ENCODE measurements around the gene SUN1. TPM values are rescaled to one million over a fixed set of nuclear protein-coding genes. Genes with fewer than 3 reads are reported as not detected.
A peak's percentile ranks its signal among the peaks of the same experiment; 100 is the strongest.

SUN1 gene
- total RNA-seq, 1 donor from 2014 or later: 186 TPM

GRCh38 chr7:916291-916941 lies 84.1 kb downstream of the SUN1 start:
- H3K27me3 ChIP-seq: no peaks in the 10 kb centered on the region
- intact Hi-C loops (cut with DNase I): no loop called here
- no peaks in the 10 kb centered on the region for H3K9me3 ChIP-seq
- H3K36me3 ChIP-seq: peaks cover 0 to 2% of the 10 kb centered on the region in 2 donors
- no peaks in the 10 kb centered on the region for H3K4me1 ChIP-seq
- peak in 1 of 2 donors; percentile 44 for DNase-seq (ENCODE audit: low spot score in 2 of 2)
- H3K4me3 ChIP-seq: no peak overlapping the region
- no peak for TF ChIP-seq CTCF (IDR thresholded peaks at IDR 0.05)
- H3K27ac ChIP-seq: no peak overlapping the region

GRCh38 chr7:917255-918117 lies 85.2 kb downstream of the SUN1 start:
- DNase-seq (ENCODE audit: low spot score in 2 of 2): peak in 1 of 2 donors; percentile 52
- intact Hi-C loops (cut with DNase I): no loop called here
- Histone ChIP-seq H3K27me3 (no peaks in the 10 kb centered on the region), H3K36me3 (peaks cover 0 to 2% of the 10 kb centered on the region in 2 donors), H3K4me1 (no peaks in the 10 kb centered on the region), H3K9me3 (no peaks in the 10 kb centered on the region), H3K27ac (no peak overlapping the region), H3K4me3 (no peak overlapping the region)
- TF ChIP-seq CTCF (IDR thresholded peaks at IDR 0.05): no peak

GRCh38 chr7:918118-918425 lies 85.8 kb downstream of the SUN1 start:
- intact Hi-C loops (cut with DNase I): no loop called here
- peaks cover 0 to 2% of the 10 kb centered on the region in 2 donors for H3K36me3 ChIP-seq
- peak in 1 of 2 donors; percentile 52 for DNase-seq (ENCODE audit: low spot score in 2 of 2)
- no peak overlapping the region for H3K27ac ChIP-seq
- no peak for TF ChIP-seq CTCF (IDR thresholded peaks at IDR 0.05)
- no peak overlapping the region for H3K4me3 ChIP-seq
- H3K4me1 ChIP-seq: no peaks in the 10 kb centered on the region
- no peaks in the 10 kb centered on the region for H3K9me3 ChIP-seq
- H3K27me3 ChIP-seq: no peaks in the 10 kb centered on the region

- peak; percentile 4 to 55 for DNase-seq (ENCODE audit: low spot score in 2 of 2)
- no peak overlapping the region for H3K4me3 ChIP-seq
- H3K36me3 ChIP-seq: peaks cover 0 to 2% of the 10 kb centered on the region in 2 donors
- no peaks in the 10 kb centered on the region for H3K9me3 ChIP-seq
- no peak overlapping the region for H3K27ac ChIP-seq
- no peak for TF ChIP-seq CTCF (IDR thresholded peaks at IDR 0.05)
- intact Hi-C loops (cut with DNase I): no loop called here
- no peaks in the 10 kb centered on the region for H3K27me3 ChIP-seq
- H3K4me1 ChIP-seq: no peaks in the 10 kb centered on the region
Measured at GRCh38 chr7:918441-919113, 86.3 kb downstream of the SUN1 start.

GRCh38 chr7:919114-919442 lies 86.8 kb downstream of the SUN1 start:
- intact Hi-C loops (cut with DNase I): no loop called here
- H3K27ac ChIP-seq: no peak overlapping the region
- no peaks in the 10 kb centered on the region for H3K9me3 ChIP-seq
- no peaks in the 10 kb centered on the region for H3K27me3 ChIP-seq
- TF ChIP-seq CTCF (IDR thresholded peaks at IDR 0.05): no peak
- no peak for DNase-seq (ENCODE audit: low spot score in 2 of 2)
- H3K4me1 ChIP-seq: no peaks in the 10 kb centered on the region
- peaks cover 0 to 2% of the 10 kb centered on the region in 2 donors for H3K36me3 ChIP-seq
- no peak overlapping the region for H3K4me3 ChIP-seq

Data from ascending aorta (tissue), 2 donors.